Neural cell (in vitro differentiated cells): ENCODE measurements around the gene DCST1.

ENCODE experiments used
- CTCF ChIP-seq: fragments of 450-650 bp; IDR thresholded peaks from 2 replicates; pipeline ENCODE4 v1.5.1; 2014; ENCODE audit warnings: antibody characterized with exemption, mild to moderate bottlenecking, moderate library complexity; ENCODE audit not compliant: poor library complexity, severe bottlenecking
- EP300 ChIP-seq: fragments of 450-650 bp; conservative IDR thresholded peaks from 2 replicates; pipeline ENCODE4 v1.6.1; 2014; ENCODE audit warnings: antibody characterized with exemption, mild to moderate bottlenecking, moderate library complexity; ENCODE audit not compliant: poor library complexity, severe bottlenecking
- EZH2 ChIP-seq: fragments of 200-600, 300-800 bp; shearing (Covaris generic), sonication (generic); IDR thresholded peaks from 2 replicates; pipeline ENCODE4 v1.6.1; 2014; ENCODE audit warnings: antibody characterized with exemption, low read length, borderline replicate concordance, mild to moderate bottlenecking; ENCODE audit not compliant: insufficient read depth, poor library complexity, severe bottlenecking
- MXI1 ChIP-seq: fragments of 450-650 bp; conservative IDR thresholded peaks from 2 replicates; pipeline ENCODE4 v1.6.1; 2014; ENCODE audit warnings: antibody characterized with exemption, mild to moderate bottlenecking; ENCODE audit not compliant: poor library complexity, severe bottlenecking
- POLR2AphosphoS5 ChIP-seq: IDR thresholded peaks from 2 replicates; pipeline ENCODE4 v1.6.1; 2012
- RAD21 ChIP-seq: fragments of 450-650 bp; conservative IDR thresholded peaks from 2 replicates; pipeline ENCODE4 v1.6.1; 2014; ENCODE audit warnings: antibody characterized with exemption, mild to moderate bottlenecking, moderate library complexity
- REST ChIP-seq: IDR thresholded peaks from 2 replicates; pipeline ENCODE4 v1.6.1; 2012; ENCODE audit warnings: borderline replicate concordance
- SMC3 ChIP-seq: fragments of 450-650 bp; conservative IDR thresholded peaks from 2 replicates; pipeline ENCODE4 v1.6.1; 2014; ENCODE audit warnings: antibody characterized with exemption, mild to moderate bottlenecking, moderate library complexity; ENCODE audit not compliant: poor library complexity
- TAF1 ChIP-seq: IDR thresholded peaks from 2 replicates; pipeline ENCODE4 v1.6.1; 2012; ENCODE audit warnings: low read depth

DNA sequence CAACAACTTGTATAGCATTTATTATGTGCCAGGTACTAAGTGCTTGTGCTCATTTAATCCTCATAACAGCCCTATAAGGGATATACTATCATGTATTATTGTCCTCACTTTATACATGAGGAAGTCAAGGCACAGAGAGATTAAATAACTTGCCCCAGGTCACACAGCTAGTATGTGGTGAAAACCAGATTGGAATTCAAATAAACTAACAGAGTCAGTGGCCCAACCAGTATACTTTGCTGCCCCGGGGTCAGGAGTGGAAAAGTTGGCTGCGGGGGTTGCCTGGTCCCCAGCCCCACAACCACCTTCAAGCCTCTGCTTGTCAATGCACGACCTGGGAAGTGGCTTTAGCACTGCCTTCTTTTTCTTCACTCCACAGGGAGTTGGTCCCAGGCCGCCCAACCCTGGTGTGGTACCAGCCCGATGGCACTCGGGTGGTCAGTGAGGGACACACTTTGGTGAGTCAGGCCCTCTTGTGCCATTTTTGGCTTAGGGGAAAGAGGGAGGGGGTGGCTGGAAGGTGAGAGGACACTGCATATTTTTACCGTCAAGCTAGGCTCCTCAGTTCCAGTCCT, 20.0 kb downstream of the DCST1 start:
- TF ChIP-seq CTCF (no peak), EZH2 (no peak), POLR2AphosphoS5 (no peak), RAD21 (no peak), MXI1 (no peak), REST (no peak), SMC3 (no peak), TAF1 (no peak), EP300 (no peak)
